ENCODE results near the gene CAT. TPM values are rescaled to one million over a fixed set of nuclear protein-coding genes. Genes with fewer than 3 reads are reported as not detected.

CAT gene
- total RNA-seq, 1 donor from 2014 or later, result 51.8 TPM

DNA sequence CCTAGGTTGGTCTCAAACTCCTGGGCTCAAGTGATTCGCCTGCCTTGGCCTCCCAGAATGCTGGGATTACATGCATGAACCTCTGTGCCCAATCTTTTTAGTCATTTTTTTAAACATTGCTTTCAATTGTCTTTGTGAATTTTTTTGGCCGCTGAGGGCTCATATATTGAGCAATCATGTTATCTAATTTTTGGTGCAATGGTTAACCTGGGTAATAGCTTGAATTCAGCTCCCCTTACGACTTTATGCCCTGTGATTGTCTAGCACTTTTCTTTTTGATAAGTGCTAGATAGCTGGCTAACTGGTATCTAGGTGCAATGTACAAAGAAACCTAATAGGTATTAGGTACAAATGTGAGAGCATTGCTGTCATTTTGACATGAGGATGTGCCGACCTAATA, 35.3 kb upstream of the CAT start:
- no peak for DNase-seq (ENCODE audit: low spot score, unreplicated experiment)
- no peak overlapping the region for H3K27ac Mint-ChIP-seq
- H3K4me3 Mint-ChIP-seq (ENCODE audit: low read depth), result no peak overlapping the region
- no peaks in the 10 kb centered on the region for H3K4me1 Mint-ChIP-seq (ENCODE audit: low read depth)
- no peaks in the 10 kb centered on the region for H3K9me3 Mint-ChIP-seq (ENCODE audit: low read depth)
- TF ChIP-seq, protein P1, sequence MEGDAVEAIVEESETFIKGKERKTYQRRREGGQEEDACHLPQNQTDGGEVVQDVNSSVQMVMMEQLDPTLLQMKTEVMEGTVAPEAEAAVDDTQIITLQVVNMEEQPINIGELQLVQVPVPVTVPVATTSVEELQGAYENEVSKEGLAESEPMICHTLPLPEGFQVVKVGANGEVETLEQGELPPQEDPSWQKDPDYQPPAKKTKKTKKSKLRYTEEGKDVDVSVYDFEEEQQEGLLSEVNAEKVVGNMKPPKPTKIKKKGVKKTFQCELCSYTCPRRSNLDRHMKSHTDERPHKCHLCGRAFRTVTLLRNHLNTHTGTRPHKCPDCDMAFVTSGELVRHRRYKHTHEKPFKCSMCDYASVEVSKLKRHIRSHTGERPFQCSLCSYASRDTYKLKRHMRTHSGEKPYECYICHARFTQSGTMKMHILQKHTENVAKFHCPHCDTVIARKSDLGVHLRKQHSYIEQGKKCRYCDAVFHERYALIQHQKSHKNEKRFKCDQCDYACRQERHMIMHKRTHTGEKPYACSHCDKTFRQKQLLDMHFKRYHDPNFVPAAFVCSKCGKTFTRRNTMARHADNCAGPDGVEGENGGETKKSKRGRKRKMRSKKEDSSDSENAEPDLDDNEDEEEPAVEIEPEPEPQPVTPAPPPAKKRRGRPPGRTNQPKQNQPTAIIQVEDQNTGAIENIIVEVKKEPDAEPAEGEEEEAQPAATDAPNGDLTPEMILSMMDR (IDR thresholded peaks at IDR 0.05; ENCODE audit: unreplicated experiment), result no peak
- H3K27me3 Mint-ChIP-seq, result peaks cover 10% of the 10 kb centered on the region
- no peaks in the 10 kb centered on the region for H3K36me3 Mint-ChIP-seq (ENCODE audit: insufficient read depth)

DNA sequence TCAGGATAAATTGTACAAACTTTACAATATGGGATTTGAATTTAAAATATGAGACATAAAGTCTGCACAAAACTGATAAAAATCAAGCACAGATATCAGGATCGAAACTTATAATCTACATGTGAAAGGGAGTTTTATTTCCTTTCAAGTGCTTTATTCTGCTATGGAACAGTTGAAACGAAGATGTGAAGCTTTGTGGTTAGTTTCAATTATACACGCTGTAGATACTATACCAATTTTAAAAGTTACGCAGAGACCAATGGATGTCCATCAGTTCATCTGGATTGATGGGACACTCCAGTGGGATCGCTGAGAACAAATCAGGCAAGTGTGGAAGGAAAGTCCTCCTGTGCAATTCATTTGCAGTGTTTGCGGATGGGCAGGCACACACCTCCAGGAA, 34.5 kb upstream of the CAT start:
- no peaks in the 10 kb centered on the region for H3K36me3 Mint-ChIP-seq (ENCODE audit: insufficient read depth)

DNA sequence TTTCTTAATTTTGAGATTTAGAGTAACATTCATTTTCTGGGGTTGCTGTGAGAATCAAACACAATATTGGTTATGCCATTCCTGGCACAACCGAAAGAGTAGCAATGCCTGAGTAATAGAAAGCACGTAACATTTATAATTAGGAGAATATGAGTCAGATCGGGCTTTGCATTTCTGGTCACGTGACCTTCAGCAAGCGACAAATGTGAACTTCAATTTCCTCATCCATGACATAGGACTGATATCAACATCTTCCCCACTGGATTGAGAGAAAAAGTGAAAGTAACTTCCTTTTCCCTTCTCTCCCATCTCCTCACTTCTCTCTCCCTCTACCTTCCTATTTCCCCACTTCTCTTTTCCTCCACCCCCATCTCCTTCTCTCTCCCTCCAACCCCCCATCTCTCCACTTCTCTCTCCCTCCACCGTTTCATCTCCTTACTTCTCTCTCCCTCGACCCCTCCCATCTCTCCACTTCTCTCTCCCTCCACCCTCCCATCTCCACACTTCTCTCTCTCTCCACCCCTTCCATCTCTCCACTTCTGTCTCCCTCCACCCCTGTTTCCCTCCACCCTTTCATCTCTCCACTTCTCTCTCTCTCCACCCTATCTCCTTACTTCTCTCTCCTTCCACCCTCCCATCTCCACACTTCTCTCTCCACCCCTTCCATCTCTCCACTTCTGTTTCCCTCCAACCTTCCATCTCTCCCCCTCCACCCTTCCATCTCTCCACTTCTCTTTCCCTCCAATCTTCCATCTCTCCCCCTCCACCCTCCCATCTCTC, 33.5 kb upstream of the CAT start:
- no peak overlapping the region for H3K27ac Mint-ChIP-seq
- peaks cover 10% of the 10 kb centered on the region for H3K27me3 Mint-ChIP-seq
- no peaks in the 10 kb centered on the region for H3K36me3 Mint-ChIP-seq (ENCODE audit: insufficient read depth)
- H3K9me3 Mint-ChIP-seq (ENCODE audit: low read depth), result no peaks in the 10 kb centered on the region
- peaks cover 2% of the 10 kb centered on the region for H3K4me1 Mint-ChIP-seq (ENCODE audit: low read depth)
- H3K4me3 Mint-ChIP-seq (ENCODE audit: low read depth), result no peak overlapping the region
- DNase-seq (ENCODE audit: low spot score, unreplicated experiment), result no peak
- TF ChIP-seq, protein P1 (IDR thresholded peaks at IDR 0.05; ENCODE audit: unreplicated experiment), result no peak

More for the DNA sequence above, 34.5 kb upstream of the CAT start:
- TF ChIP-seq, protein P1 (IDR thresholded peaks at IDR 0.05; ENCODE audit: unreplicated experiment), result no peak
- DNase-seq (ENCODE audit: low spot score, unreplicated experiment), result no peak
- Mint-ChIP-seq H3K4me1 (ENCODE audit: low read depth) (peaks cover 2% of the 10 kb centered on the region), H3K27ac (no peak overlapping the region), H3K4me3 (ENCODE audit: low read depth) (no peak overlapping the region), H3K9me3 (ENCODE audit: low read depth) (no peaks in the 10 kb centered on the region), H3K27me3 (peaks cover 10% of the 10 kb centered on the region)

DNA sequence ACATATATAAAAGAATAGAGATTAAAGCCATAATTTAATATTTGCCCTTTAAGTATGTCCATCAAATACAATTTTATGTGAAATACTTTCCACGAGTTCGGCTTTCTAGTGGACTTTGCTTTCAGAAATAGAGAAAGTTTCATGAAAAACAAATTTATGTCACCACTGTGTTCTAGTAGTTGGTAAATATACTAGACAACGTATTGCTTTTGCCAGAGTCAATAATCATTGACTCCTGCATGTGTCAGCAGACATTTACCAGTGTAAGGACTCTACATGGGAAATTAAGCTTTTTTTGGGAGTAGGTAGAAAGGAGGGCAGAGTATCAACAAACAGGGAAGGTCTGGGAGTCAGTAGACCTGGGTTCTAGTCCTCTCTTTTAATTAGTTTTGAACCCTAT, 32.3 kb upstream of the CAT start:
- Mint-ChIP-seq H3K9me3 (ENCODE audit: low read depth) (no peaks in the 10 kb centered on the region), H3K27ac (no peak overlapping the region), H3K36me3 (ENCODE audit: insufficient read depth) (no peaks in the 10 kb centered on the region), H3K4me3 (ENCODE audit: low read depth) (no peak overlapping the region), H3K27me3 (peaks cover 10% of the 10 kb centered on the region), H3K4me1 (ENCODE audit: low read depth) (peaks cover 2% of the 10 kb centered on the region)
- TF ChIP-seq, protein P1 (IDR thresholded peaks at IDR 0.05; ENCODE audit: unreplicated experiment), result no peak
- no peak for DNase-seq (ENCODE audit: low spot score, unreplicated experiment)

DNA sequence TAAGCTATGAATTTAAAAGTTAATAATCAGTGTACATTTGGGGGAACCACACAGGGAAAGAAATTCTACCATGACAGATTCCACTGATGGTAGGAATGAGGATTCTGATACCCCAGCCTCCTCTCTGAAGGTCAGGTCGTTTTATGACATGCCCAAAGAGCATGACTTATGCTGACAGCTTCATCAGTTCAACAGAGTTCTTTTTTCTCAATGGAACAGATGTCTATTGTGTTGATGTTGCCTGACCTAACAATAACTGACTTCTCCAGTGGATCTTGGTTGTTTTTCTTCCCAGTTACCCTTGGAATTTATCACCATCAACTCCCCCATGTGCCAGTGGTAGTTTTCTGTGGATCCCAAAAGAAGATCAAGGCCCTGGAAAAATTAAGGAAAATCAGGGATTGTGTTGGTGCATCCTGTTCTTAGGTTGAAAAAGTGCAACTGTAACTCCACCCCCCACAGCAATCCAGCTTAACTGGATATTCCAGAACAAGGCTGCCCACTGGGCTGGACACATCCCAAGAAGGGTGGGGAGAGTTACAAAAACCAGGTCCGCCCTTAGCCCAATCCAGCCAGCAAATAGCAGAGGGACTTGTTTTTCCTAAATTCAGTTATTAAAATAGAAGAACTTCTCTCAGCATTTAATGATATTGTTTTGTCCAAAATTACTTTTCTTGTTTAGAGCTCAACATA, 31.5 kb upstream of the CAT start:
- no peaks in the 10 kb centered on the region for H3K9me3 Mint-ChIP-seq (ENCODE audit: low read depth)
- H3K4me1 Mint-ChIP-seq (ENCODE audit: low read depth), result peaks cover 2% of the 10 kb centered on the region
- H3K36me3 Mint-ChIP-seq (ENCODE audit: insufficient read depth), result no peaks in the 10 kb centered on the region
- H3K27ac Mint-ChIP-seq, result no peak overlapping the region
- no peak overlapping the region for H3K4me3 Mint-ChIP-seq (ENCODE audit: low read depth)
- no peak for DNase-seq (ENCODE audit: low spot score, unreplicated experiment)
- TF ChIP-seq, protein P1 (IDR thresholded peaks at IDR 0.05; ENCODE audit: unreplicated experiment), result no peak
- H3K27me3 Mint-ChIP-seq, result peaks cover 10% of the 10 kb centered on the region

Measured in progenitor cell of endocrine pancreas (in vitro differentiated cells).